HepG2 (cell line): Measurements from ENCODE around the gene UCN2. TPM values are rescaled to one million over a fixed set of nuclear protein-coding genes. Genes with fewer than 3 reads are reported as not detected.

Experiments used
- ATAC-seq: fragments of 200-7000 bp; cut with Tn5 transposase; 3 replicates; pipeline ENCODE4 v1.9.1; 2020; ENCODE audit warnings: mild to moderate bottlenecking, moderate library complexity
- BruUV-seq: library from RNA; stranded (reverse); fragments of 400-500 nt; replicated peaks from 2 replicates; lab custom pipeline; 2021; lab: Mats Ljungman, UMichigan
- CTCF ChIA-PET: fragments of 300-600 bp; formaldehyde crosslinking; extraction: SDS; loops from one replicate; lab custom pipeline; 2021; ENCODE audit warnings: low total read pairs, inconsistent platforms, low intra/inter-chr PET ratio; lab: Yijun Ruan, JAX
- POLR2A ChIA-PET: fragments of 350-600 bp; sonication (Branson Sonifier 250); formaldehyde crosslinking; loops from one replicate; lab custom pipeline; 2020; ENCODE audit warnings: antibody characterized with exemption, inconsistent platforms; lab: Yijun Ruan, JAX
- DNase-seq: peaks from one replicate; pipeline ENCODE4 v3.0.0-alpha.2; 2015; ENCODE audit warnings: low spot score
- FAIRE-seq: peaks from 3 replicates; lab custom pipeline; 2011; peaks lifted over from hg19 to GRCh38; lab: Jason Lieb, UNC
- H2AFZ ChIP-seq: one replicate; pipeline ENCODE4 v1.6.1; 2011; ENCODE audit warnings: low read length, inconsistent platforms
- H3K27ac ChIP-seq: fragments of 300-600 bp; 3 replicates; pipeline ENCODE4 v1.8.0; 2011; ENCODE audit warnings: mixed run types, mild to moderate bottlenecking, mixed read lengths, low read length, inconsistent platforms; ENCODE audit not compliant: insufficient read depth; ENCODE audit errors: extremely low read length
- H3K27me3 ChIP-seq, 2 experiments: fragments of 200-600 bp in 1 of 2; 2 replicates in 1 of 2; 3 replicates in 1 of 2; pipeline versions ENCODE4 v1.6.0 to v1.8.0; 2011; ENCODE audit warnings: low read length in 2 of 2, mild to moderate bottlenecking in 2 of 2, moderate library complexity in 2 of 2, inconsistent platforms in 1 of 2; ENCODE audit not compliant: insufficient read depth in 2 of 2, control insufficient read depth in 1 of 2
- H3K36me3 ChIP-seq, 2 experiments: fragments of 200-600 bp in 1 of 2; replicated peaks in 1 of 2; 2 replicates in 1 of 2; 3 replicates in 1 of 2; pipeline versions ENCODE4 v1.5.1 to v1.8.0; 2011; ENCODE audit warnings: low read length in 2 of 2, inconsistent platforms in 1 of 2; ENCODE audit not compliant: insufficient read depth in 2 of 2, control insufficient read depth in 1 of 2
- H3K4me1 ChIP-seq: 2 replicates; pipeline ENCODE4 v1.5.1; 2012; ENCODE audit warnings: low read length, inconsistent platforms; ENCODE audit not compliant: insufficient read depth
- H3K4me2 ChIP-seq: 2 replicates; pipeline ENCODE4 v1.6.0; 2011; ENCODE audit warnings: low read depth, low read length, inconsistent platforms
- H3K4me3 ChIP-seq, 3 experiments: fragments of 200-600 bp in 1 of 3; sonication (generic), shearing (Covaris generic) in 1 of 3; replicated peaks in 1 of 3; 2 replicates each; pipeline ENCODE4 v1.5.1; 2011 to 2016; ENCODE audit warnings: low read length in 3 of 3, inconsistent platforms in 2 of 3, low read depth in 2 of 3, mild to moderate bottlenecking in 2 of 3, control low read depth in 1 of 3, mixed read lengths in 1 of 3; ENCODE audit not compliant: insufficient read depth in 1 of 3
- H3K79me2 ChIP-seq: one replicate; pipeline ENCODE4 v1.6.1; 2011; ENCODE audit warnings: low read length, inconsistent platforms; ENCODE audit not compliant: insufficient read depth
- H3K9ac ChIP-seq: 2 replicates; pipeline ENCODE4 v1.6.0; 2011; ENCODE audit warnings: mild to moderate bottlenecking, low read depth, low read length, inconsistent platforms; ENCODE audit not compliant: insufficient read depth
- H3K9me3 ChIP-seq: 2 replicates; pipeline ENCODE4 v1.5.1; 2012; ENCODE audit warnings: mild to moderate bottlenecking, low read length
- H4K20me1 ChIP-seq: 2 replicates; pipeline ENCODE4 v1.6.0; 2011; ENCODE audit warnings: inconsistent platforms, mild to moderate bottlenecking, low read length, moderate library complexity; ENCODE audit not compliant: insufficient read depth
- CC2D1A ChIP-seq: sonication (generic); formaldehyde crosslinking; IDR thresholded peaks from 2 replicates; pipeline ENCODE4 v1.8.1; 2023; ENCODE audit warnings: mild to moderate bottlenecking, missing genetic modification reagents
- CEBPB ChIP-seq: IDR thresholded peaks from 2 replicates; pipeline ENCODE4 v1.6.1; 2011; ENCODE audit warnings: low read depth, low read length, improper control_type of control experiment, borderline replicate concordance
- HDAC1 ChIP-seq: sonication (generic); formaldehyde crosslinking; IDR thresholded peaks from 2 replicates; pipeline ENCODE4 v1.5.1; 2020; ENCODE audit warnings: mild to moderate bottlenecking, missing genetic modification reagents
- NFKBIZ ChIP-seq: IDR thresholded peaks from 2 replicates; pipeline ENCODE4 v1.6.1; 2018; ENCODE audit warnings: missing genetic modification reagents, missing compliant biosample characterization
- SALL1 ChIP-seq: sonication (generic); formaldehyde crosslinking; IDR thresholded peaks from 2 replicates; pipeline ENCODE4 v1.8.0; 2022; ENCODE audit warnings: mild to moderate bottlenecking, missing genetic modification reagents
- SP1 ChIP-seq, 2 experiments: fragments of 450-650 bp in 1 of 2; sonication (generic) in 1 of 2; formaldehyde crosslinking in 1 of 2; IDR thresholded peaks; 2 replicates each; pipeline versions ENCODE4 v1.4.0 to v1.6.1; 2016 to 2020; ENCODE audit warnings: missing genetic modification reagents in 1 of 2
- YY1 ChIP-seq: IDR thresholded peaks from 2 replicates; pipeline ENCODE4 v1.6.1; 2011; ENCODE audit warnings: low read length, low read depth, moderate library complexity, mild to moderate bottlenecking; ENCODE audit not compliant: insufficient read depth, insufficient replicate concordance
- ZNF790 ChIP-seq: sonication (generic); formaldehyde crosslinking; IDR thresholded peaks from 2 replicates; pipeline ENCODE4 v1.8.0; 2022; ENCODE audit warnings: missing genetic modification reagents, mild to moderate bottlenecking, borderline replicate concordance
- ZNF891 ChIP-seq: sonication (generic); formaldehyde crosslinking; IDR thresholded peaks from 2 replicates; pipeline ENCODE4 v1.5.0; 2020; ENCODE audit warnings: mild to moderate bottlenecking, missing genetic modification reagents
- WGBS: methylation state at CpG from one replicate; pipeline ENCODE4 v1.1.6; 2017; ENCODE audit warnings: low lambda C conversion rate; 5-methylcytosine and 5-hydroxymethylcytosine counted together
- in situ Hi-C: cut with HindIII; loops from 2 replicates; pipeline ENCODE4 v1.10.0; 2017; ENCODE audit warnings: low pct_unique_long_range_greater_than_20kb; ENCODE audit not compliant: extremely low pct_ligation_motif_present
- intact Hi-C: fragments of 100-400 bp; cut with micrococcal nuclease; formaldehyde crosslinking; loops from one replicate; pipeline ENCODE4 v1.10.0; 2022; ENCODE audit not compliant: unreplicated experiment
- polyA plus RNA-seq, 8 experiments: library from polyadenylated mRNA; depleted of rRNA in 3 of 8; stranded (reverse) in 7 of 8; unstranded in 1 of 8; fragments of >200 nt; fragmentation: Illumina TruSeq in 4 of 8; extraction: Trizol in 4 of 8; gene quantifications; 2 replicates each; pipeline versions ENCODE4 v1.2.1 to v1.2.3, GENCODE V29; 2011 to 2016; ENCODE audit warnings: low read depth in 4 of 8, missing spikeins in 1 of 8, mixed read lengths in 1 of 8; ENCODE audit not compliant: insufficient read depth in 1 of 8
- total RNA-seq, 5 experiments: library from RNA; depleted of rRNA; stranded (reverse); fragments of >200 nt; fragmentation: Illumina TruSeq; extraction: Trizol; gene quantifications; 2 replicates each; pipeline ENCODE4 v1.2.3, GENCODE V29; 2016; ENCODE audit warnings: low read depth in 1 of 5
- TF ChIP-seq, protein P1 (sequence below): sonication (generic); formaldehyde crosslinking; IDR thresholded peaks from 2 replicates; pipeline ENCODE4 v1.4.0; 2020; ENCODE audit warnings: missing genetic modification reagents
- TF ChIP-seq, protein P2 (sequence below): IDR thresholded peaks from 2 replicates; pipeline ENCODE4 v1.6.1; 2016; ENCODE audit warnings: mild to moderate bottlenecking, missing biosample characterization, missing genetic modification reagents

UCN2 gene
- total and polyA plus RNA-seq, 2 of the 13 experiments (the other 11 are each of a cell fraction or from before 2014, with no cell fraction given): 0.07 to 1.5 TPM

DNA sequence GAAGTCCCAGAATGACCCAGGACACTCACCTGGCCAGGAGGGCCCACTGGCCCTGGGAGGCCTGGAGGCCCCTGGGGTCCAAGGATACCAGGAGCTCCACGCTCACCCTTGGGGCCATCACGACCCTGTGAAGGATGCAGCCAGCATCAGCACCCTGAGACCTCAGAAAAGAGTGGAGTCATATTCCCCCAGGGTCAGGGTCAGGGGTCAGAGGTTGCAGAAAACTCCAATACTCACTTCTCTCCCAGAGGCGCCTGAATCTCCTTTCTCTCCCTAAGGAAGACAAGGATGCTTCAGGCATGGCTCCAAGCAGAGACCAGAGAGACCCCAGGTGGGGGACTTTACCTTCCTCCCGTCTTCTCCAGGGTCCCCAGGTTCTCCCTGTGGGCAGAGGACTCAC, 13.1 kb upstream of the UCN2 start:
- DNase-seq: no peak
- Histone ChIP-seq H3K27ac (no peak overlapping the region), H3K4me1 (peaks cover 37% of the 10 kb centered on the region), H3K9me3 (no peaks in the 10 kb centered on the region), H3K4me3 (no peak overlapping the region), H3K36me3 (no peaks in the 10 kb centered on the region; a peak in 1 of 5 replicates), H3K27me3 (no peaks in the 10 kb centered on the region), H3K79me2 (no peaks in the 10 kb centered on the region), H3K4me2 (no peak overlapping the region), H4K20me1 (no peaks in the 10 kb centered on the region), H3K9ac (no peak overlapping the region), H2AFZ (no peak overlapping the region)
- ChIA-PET CTCF (no interaction called here), POLR2A (interaction anchor here (1.1 kb wide), 1 partner anchor 20 kb away, joined by 3 read pairs; the partner anchor contains the start of gene PFKFB4)
- FAIRE-seq: no peak
- intact Hi-C loops: no loop called here
- in situ Hi-C loops: no loop called here
- BruUV-seq: no TSS peak
- ATAC-seq: no peak
- no peak for TF ChIP-seq ZNF891
- no peak for TF ChIP-seq HDAC1
- no peak for TF ChIP-seq ZNF790 (CRISPR knock-in tag)
- no peak for TF ChIP-seq CEBPB
- TF ChIP-seq SP1 (IDR thresholded peaks at IDR 0.05): no peak
- no peak for TF ChIP-seq SP1 (CRISPR knock-in tag; IDR thresholded peaks at IDR 0.05)
- TF ChIP-seq, protein P1, sequence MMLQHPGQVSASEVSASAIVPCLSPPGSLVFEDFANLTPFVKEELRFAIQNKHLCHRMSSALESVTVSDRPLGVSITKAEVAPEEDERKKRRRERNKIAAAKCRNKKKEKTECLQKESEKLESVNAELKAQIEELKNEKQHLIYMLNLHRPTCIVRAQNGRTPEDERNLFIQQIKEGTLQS (CRISPR knock-in tag): no peak
- no peak for TF ChIP-seq SALL1 (CRISPR knock-in tag)
- TF ChIP-seq, protein P2, sequence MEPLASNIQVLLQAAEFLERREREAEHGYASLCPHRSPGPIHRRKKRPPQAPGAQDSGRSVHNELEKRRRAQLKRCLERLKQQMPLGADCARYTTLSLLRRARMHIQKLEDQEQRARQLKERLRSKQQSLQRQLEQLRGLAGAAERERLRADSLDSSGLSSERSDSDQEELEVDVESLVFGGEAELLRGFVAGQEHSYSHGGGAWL (CRISPR knock-in tag): no peak
- 49% methylated on average over 2 of the region's 4 CpGs for WGBS

DNA sequence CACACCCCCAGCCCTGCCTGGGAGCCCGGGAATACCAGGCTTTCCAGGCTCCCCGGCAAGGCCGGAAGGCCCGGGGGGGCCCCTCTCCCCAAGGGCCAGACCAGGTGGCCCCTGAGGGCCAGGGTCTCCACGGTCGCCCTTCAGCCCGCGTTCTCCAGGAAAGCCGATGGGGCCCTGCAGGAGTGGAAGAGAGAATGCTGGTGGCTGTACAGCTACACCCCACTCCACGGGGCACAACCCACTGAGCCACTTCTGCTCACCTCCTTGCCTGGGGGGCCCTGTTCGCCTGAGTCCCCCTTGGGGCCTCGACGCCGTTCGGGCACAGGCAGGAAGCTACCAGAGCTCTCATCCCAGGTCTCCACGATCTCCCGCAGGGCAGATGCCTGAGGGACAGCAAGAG, 11.8 kb upstream of the UCN2 start:
- Histone ChIP-seq H2AFZ (no peak overlapping the region), H3K4me3 (no peak overlapping the region), H3K27ac (no peak overlapping the region), H3K27me3 (no peaks in the 10 kb centered on the region), H3K79me2 (no peaks in the 10 kb centered on the region), H3K4me2 (no peak overlapping the region), H4K20me1 (no peaks in the 10 kb centered on the region), H3K36me3 (no peaks in the 10 kb centered on the region; a peak in 1 of 5 replicates), H3K9ac (no peak overlapping the region), H3K4me1 (peaks cover 42% of the 10 kb centered on the region), H3K9me3 (no peaks in the 10 kb centered on the region)
- in situ Hi-C loops (no loop called here), intact Hi-C loops (no loop called here)
- ChIA-PET POLR2A (no interaction called here), CTCF (no interaction called here)
- FAIRE-seq (no peak), ATAC-seq (no peak), DNase-seq (no peak)
- 52% methylated on average over 4 of the region's 17 CpGs for WGBS
- BruUV-seq: no TSS peak
- TF ChIP-seq NFKBIZ (CRISPR knock-in tag) (no peak), YY1 (no peak), CC2D1A (CRISPR knock-in tag) (no peak)
